ENCODE results near the gene IL32.

IL32 gene

DNA sequence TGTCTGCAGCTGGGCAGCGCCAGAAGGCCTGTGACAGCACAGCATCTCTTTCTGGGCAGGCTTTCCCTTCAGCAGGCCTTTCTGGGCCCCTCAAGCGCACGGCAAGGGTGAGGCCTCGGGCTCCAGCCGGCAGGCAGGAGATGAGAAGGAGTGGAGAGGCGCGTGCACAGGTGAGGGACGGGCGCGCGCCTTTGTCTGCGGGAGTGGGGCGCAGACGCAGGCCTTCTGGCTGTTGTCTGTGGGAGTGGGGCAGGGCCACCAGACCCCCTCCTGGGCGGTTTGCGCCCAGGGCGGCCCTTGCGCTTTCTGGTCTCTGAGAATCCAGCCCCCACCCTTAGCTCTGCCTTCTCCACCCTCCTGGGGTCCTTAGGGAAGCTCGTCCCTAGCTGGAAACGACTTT lies 53.4 kb downstream of the IL32 start:
- TF ChIP-seq GLIS3 (CRISPR knock-in tag; IDR thresholded peaks at IDR 0.05) (no peak), ZFP30 (CRISPR knock-in tag; IDR thresholded peaks at IDR 0.05) (no peak), BACH2 (CRISPR knock-in tag; IDR thresholded peaks at IDR 0.05; ENCODE audit: borderline replicate concordance) (no peak), ZNF565 (CRISPR knock-in tag; conservative IDR thresholded peaks at IDR 0.05; ENCODE audit: low read depth) (no peak), TCF4 (CRISPR knock-in tag; IDR thresholded peaks at IDR 0.05; ENCODE audit: borderline replicate concordance) (no peak), ZNF70 (CRISPR knock-in tag; IDR thresholded peaks at IDR 0.05) (no peak), TOX (CRISPR knock-in tag; IDR thresholded peaks at IDR 0.05; ENCODE audit: borderline replicate concordance) (no peak), SNAI2 (CRISPR knock-in tag; IDR thresholded peaks at IDR 0.05) (no peak)
- TF ChIP-seq, protein P1, sequence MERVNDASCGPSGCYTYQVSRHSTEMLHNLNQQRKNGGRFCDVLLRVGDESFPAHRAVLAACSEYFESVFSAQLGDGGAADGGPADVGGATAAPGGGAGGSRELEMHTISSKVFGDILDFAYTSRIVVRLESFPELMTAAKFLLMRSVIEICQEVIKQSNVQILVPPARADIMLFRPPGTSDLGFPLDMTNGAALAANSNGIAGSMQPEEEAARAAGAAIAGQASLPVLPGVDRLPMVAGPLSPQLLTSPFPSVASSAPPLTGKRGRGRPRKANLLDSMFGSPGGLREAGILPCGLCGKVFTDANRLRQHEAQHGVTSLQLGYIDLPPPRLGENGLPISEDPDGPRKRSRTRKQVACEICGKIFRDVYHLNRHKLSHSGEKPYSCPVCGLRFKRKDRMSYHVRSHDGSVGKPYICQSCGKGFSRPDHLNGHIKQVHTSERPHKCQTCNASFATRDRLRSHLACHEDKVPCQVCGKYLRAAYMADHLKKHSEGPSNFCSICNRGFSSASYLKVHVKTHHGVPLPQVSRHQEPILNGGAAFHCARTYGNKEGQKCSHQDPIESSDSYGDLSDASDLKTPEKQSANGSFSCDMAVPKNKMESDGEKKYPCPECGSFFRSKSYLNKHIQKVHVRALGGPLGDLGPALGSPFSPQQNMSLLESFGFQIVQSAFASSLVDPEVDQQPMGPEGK (CRISPR knock-in tag; IDR thresholded peaks at IDR 0.05; ENCODE audit: borderline replicate concordance), result no peak
- ATAC-seq, result no peak

Measured in SK-N-SH treated with all-trans-retinoic acid at 6 μM for 48 hours (cell line).